ENCODE data around the gene INPP4A. TPM values are rescaled to one million over a fixed set of nuclear protein-coding genes. Genes with fewer than 3 reads are reported as not detected.

Gene INPP4A
- total RNA-seq, 2 experiments from 2014 or later, result 140 to 165 TPM

GRCh38 chr2:98538280-98539041 is 93.8 kb downstream of the INPP4A start:
- Mint-ChIP-seq H3K36me3 (ENCODE audit: low read depth) (peaks cover 73% of the 10 kb centered on the region), H3K27me3 (no peaks in the 10 kb centered on the region), H3K4me1 (peaks cover 3% of the 10 kb centered on the region), H3K4me3 (no peak overlapping the region), H3K9me3 (no peaks in the 10 kb centered on the region), H3K27ac (peak overlapping the region; percentile 32)
- CTCF ChIA-PET, result no interaction called here
- POLR2A ChIA-PET, result no interaction called here
- no peak for DNase-seq

DNA sequence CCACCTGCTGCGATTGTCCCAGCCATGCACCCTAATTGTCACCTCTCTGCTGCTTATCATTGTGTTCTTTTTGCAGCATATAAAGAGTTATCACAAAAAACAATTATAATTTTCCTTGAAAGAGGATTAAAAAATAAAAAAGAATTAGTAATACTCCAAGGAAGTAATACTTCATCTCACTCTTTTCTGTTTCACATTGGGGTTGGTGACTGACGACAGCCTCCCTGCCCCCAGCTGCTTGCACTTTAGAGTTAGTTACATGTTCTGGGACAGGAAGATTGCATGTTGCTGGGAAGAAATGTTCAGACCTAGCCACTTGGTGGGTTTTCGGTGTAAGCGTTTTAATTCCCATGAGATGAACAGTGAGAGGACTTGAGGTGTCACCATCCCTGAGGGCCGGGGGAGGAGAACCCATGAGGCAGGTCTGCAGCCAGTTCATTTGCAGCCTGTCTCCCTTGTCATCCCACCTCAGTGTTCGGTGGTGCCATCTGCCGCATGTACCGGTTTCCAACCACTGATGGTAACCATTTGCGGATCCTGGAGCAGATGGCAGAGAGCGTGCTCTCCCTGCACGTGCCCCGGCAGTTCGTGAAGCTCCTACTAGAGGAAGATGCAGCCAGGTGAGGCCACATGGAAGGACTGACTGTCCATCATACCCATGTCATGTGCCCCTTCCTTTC is 94.5 kb downstream of the INPP4A start:
- Mint-ChIP-seq H3K27ac (no peak overlapping the region), H3K36me3 (ENCODE audit: low read depth) (peaks cover 76% of the 10 kb centered on the region), H3K9me3 (no peaks in the 10 kb centered on the region), H3K27me3 (no peaks in the 10 kb centered on the region), H3K4me3 (no peak overlapping the region), H3K4me1 (peaks cover 3% of the 10 kb centered on the region)
- no peak for DNase-seq
- POLR2A ChIA-PET, result no interaction called here
- CTCF ChIA-PET, result no interaction called here

DNA sequence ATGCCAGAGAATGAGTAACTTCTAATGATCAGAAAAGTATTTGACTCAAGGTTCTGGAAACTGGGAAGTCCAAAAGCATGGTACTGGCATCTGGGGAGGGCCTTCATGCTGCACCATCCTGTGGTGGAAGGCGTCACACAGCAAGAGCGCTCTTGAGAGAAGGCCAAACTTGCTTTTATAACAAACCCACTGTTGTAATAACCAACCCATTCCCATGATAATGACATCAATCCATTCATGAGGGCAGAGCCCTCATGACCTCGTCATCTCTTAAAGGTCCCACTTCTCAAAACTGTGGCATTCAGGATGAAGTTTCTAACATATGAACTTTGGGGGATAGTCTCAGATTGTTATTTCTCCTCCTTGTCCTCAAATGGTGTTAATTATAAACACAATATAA is 95.9 kb downstream of the INPP4A start:
- peaks cover 7% of the 10 kb centered on the region for H3K4me1 Mint-ChIP-seq
- no peak overlapping the region for H3K4me3 Mint-ChIP-seq
- peaks cover 78% of the 10 kb centered on the region for H3K36me3 Mint-ChIP-seq (ENCODE audit: low read depth)
- ChIA-PET CTCF (interaction anchor here (0.7 kb wide), 1 partner anchor 1795 kb away, joined by 3 read pairs; no protein-coding TSS in a partner anchor), POLR2A (no interaction called here)
- H3K9me3 Mint-ChIP-seq, result no peaks in the 10 kb centered on the region
- H3K27me3 Mint-ChIP-seq, result no peaks in the 10 kb centered on the region
- H3K27ac Mint-ChIP-seq, result no peak overlapping the region
- no peak for DNase-seq

DNA sequence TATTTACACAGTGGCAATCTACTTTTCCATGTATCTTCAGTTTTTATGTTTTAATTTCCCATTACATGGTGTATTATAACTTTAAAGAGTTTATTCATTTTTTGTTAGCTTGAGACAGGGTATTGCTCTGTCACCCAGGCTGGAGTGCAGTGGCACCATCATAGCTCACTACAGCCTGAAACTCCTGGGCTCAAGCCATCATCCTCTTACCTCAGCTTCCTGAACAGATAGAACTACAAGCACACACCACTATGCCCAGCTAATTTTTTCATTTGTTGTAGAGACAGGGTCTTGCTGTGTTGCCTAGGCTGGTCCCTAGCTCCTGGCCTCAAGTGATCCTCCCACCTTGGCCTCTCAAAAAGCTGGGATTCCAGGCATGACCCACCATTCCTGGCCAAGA is 96.8 kb downstream of the INPP4A start:
- ChIA-PET CTCF (interaction anchor here (1.1 to 2.5 kb wide), 6 partner anchors 14 to 34 kb away, joined by 3 to 9 read pairs (median 3); no protein-coding TSS in a partner anchor), POLR2A (no interaction called here)
- peaks cover 79% of the 10 kb centered on the region for H3K36me3 Mint-ChIP-seq (ENCODE audit: low read depth)
- H3K4me1 Mint-ChIP-seq, result peaks cover 14% of the 10 kb centered on the region
- no peak overlapping the region for H3K4me3 Mint-ChIP-seq
- DNase-seq, result no peak
- no peaks in the 10 kb centered on the region for H3K27me3 Mint-ChIP-seq
- H3K9me3 Mint-ChIP-seq, result no peaks in the 10 kb centered on the region
- H3K27ac Mint-ChIP-seq, result no peak overlapping the region

DNA sequence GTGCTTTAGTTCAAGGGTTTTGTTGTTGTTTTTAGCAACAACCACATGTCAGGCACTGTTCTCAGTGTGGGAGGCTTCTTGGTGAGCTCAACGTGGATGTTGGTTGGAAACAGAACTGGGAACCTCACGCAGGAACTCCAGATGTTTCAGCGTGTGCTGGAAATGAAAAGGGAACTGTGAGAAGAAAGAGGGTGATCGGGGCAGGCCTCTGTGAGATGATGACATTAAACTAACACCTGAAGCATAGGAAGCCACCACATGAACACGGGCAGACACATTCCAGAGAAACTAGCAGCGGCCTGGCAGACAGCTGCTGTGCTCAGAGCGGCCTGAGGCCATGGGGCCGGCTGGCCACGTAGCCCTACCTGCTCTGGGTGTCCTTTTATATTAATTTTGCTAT is 97.2 kb downstream of the INPP4A start:
- ChIA-PET POLR2A (no interaction called here), CTCF (interaction anchor here (0.6 to 2.5 kb wide), 9 partner anchors 15 to 826 kb away, joined by 3 to 9 read pairs (median 3); no protein-coding TSS in a partner anchor)
- H3K27me3 Mint-ChIP-seq, result no peaks in the 10 kb centered on the region
- H3K9me3 Mint-ChIP-seq, result no peaks in the 10 kb centered on the region
- peaks cover 19% of the 10 kb centered on the region for H3K4me1 Mint-ChIP-seq
- H3K4me3 Mint-ChIP-seq, result no peak overlapping the region
- H3K27ac Mint-ChIP-seq, result peak overlapping the region; percentile 41
- peaks cover 79% of the 10 kb centered on the region for H3K36me3 Mint-ChIP-seq (ENCODE audit: low read depth)
- DNase-seq, result no peak

- Mint-ChIP-seq H3K9me3 (no peaks in the 10 kb centered on the region), H3K4me3 (no peak overlapping the region), H3K4me1 (peaks cover 31% of the 10 kb centered on the region), H3K27me3 (no peaks in the 10 kb centered on the region), H3K36me3 (ENCODE audit: low read depth) (peaks cover 80% of the 10 kb centered on the region), H3K27ac (no peak overlapping the region)
- no peak for DNase-seq
- ChIA-PET CTCF (interaction anchor here (1.4 to 2.5 kb wide), 2 partner anchors 16 to 159 kb away, joined by 3 to 9 read pairs; no protein-coding TSS in a partner anchor), POLR2A (no interaction called here)
Observed at GRCh38 chr2:98543214-98543613, 98.6 kb downstream of the INPP4A start.

GRCh38 chr2:98543842-98544241 is 99.2 kb downstream of the INPP4A start:
- Mint-ChIP-seq H3K27ac (no peak overlapping the region), H3K27me3 (no peaks in the 10 kb centered on the region), H3K4me3 (no peak overlapping the region), H3K9me3 (no peaks in the 10 kb centered on the region), H3K4me1 (peaks cover 36% of the 10 kb centered on the region), H3K36me3 (ENCODE audit: low read depth) (peaks cover 75% of the 10 kb centered on the region)
- ChIA-PET POLR2A (no interaction called here), CTCF (no interaction called here)
- DNase-seq, result no peak

- DNase-seq, result no peak
- Mint-ChIP-seq H3K36me3 (ENCODE audit: low read depth) (peaks cover 70% of the 10 kb centered on the region), H3K27ac (no peak overlapping the region), H3K4me1 (peaks cover 52% of the 10 kb centered on the region), H3K27me3 (no peaks in the 10 kb centered on the region), H3K9me3 (no peaks in the 10 kb centered on the region), H3K4me3 (no peak overlapping the region)
- CTCF ChIA-PET, result interaction anchor here (0.5 kb wide), 1 partner anchor 50 kb away, joined by 3 read pairs; no protein-coding TSS in a partner anchor
- POLR2A ChIA-PET, result no interaction called here
Observed at GRCh38 chr2:98545591-98545990, 100.9 kb downstream of the INPP4A start.

GRCh38 chr2:98546186-98546585 is 101.5 kb downstream of the INPP4A start:
- H3K36me3 Mint-ChIP-seq (ENCODE audit: low read depth), result peaks cover 72% of the 10 kb centered on the region
- no peak for DNase-seq
- no peak overlapping the region for H3K27ac Mint-ChIP-seq
- no peaks in the 10 kb centered on the region for H3K27me3 Mint-ChIP-seq
- ChIA-PET CTCF (interaction anchor here (0.5 kb wide), 1 partner anchor 50 kb away, joined by 3 read pairs; no protein-coding TSS in a partner anchor), POLR2A (no interaction called here)
- peaks cover 58% of the 10 kb centered on the region for H3K4me1 Mint-ChIP-seq
- H3K4me3 Mint-ChIP-seq, result no peak overlapping the region
- H3K9me3 Mint-ChIP-seq, result no peaks in the 10 kb centered on the region

DNA sequence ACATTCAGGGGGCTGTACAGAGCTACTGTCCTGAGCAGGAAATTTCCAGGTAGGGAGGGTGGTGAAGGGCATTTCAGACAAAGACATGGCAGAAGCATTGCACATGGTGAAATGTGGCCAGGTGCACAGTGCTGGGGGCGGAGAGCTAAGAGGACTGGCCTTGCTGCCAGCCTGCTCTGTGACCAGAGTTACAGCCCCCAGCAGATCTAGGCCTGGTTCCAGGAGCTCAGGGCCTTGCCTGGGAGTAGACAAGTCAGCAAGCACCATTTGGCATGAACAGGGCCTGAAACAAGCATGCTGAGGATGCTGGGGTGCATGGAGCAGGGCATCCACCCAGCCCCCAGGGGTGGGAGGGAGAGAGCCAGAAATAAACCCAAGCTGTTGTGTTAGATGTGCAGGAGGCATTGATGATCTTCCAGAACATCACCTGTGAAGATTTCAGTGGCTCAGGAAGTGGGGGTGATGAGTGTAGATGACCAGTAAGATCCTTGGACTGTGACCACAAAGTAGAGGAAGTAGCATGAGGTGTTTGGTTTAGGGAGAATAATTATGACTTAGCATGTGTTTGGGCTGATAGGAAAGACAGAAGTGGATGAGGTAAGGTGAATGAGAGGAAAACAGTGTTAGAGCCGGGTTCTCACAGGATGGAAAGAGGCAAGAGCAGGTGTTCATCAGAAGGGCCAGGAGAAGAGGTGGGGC is 102.6 kb downstream of the INPP4A start:
- Mint-ChIP-seq H3K27me3 (no peaks in the 10 kb centered on the region), H3K27ac (peak overlapping the region; percentile 57), H3K9me3 (no peaks in the 10 kb centered on the region), H3K4me1 (peaks cover 65% of the 10 kb centered on the region), H3K4me3 (no peak overlapping the region), H3K36me3 (ENCODE audit: low read depth) (peaks cover 76% of the 10 kb centered on the region)
- ChIA-PET POLR2A (no interaction called here), CTCF (interaction anchor here (0.6 to 0.7 kb wide), 2 partner anchors 20 to 826 kb away, joined by 3 read pairs; no protein-coding TSS in a partner anchor)
- no peak for DNase-seq

GRCh38 chr2:98548920-98549818 is 104.5 kb downstream of the INPP4A start:
- CTCF ChIA-PET, result no interaction called here
- peaks cover 75% of the 10 kb centered on the region for H3K4me1 Mint-ChIP-seq
- no peak for DNase-seq

GRCh38 chr2:98550165-98550564 is 105.5 kb downstream of the INPP4A start:
- CTCF ChIA-PET, result no interaction called here
- no peak for DNase-seq
- Mint-ChIP-seq H3K4me1 (peaks cover 80% of the 10 kb centered on the region), H3K9me3 (no peaks in the 10 kb centered on the region), H3K36me3 (ENCODE audit: low read depth) (peaks cover 80% of the 10 kb centered on the region), H3K4me3 (no peak overlapping the region), H3K27me3 (no peaks in the 10 kb centered on the region), H3K27ac (peak overlapping the region; percentile 21)
- POLR2A ChIA-PET, result no interaction called here

More at GRCh38 chr2:98548920-98549818, 104.5 kb downstream of the INPP4A start:
- Mint-ChIP-seq H3K9me3 (no peaks in the 10 kb centered on the region), H3K4me3 (no peak overlapping the region), H3K36me3 (ENCODE audit: low read depth) (peaks cover 80% of the 10 kb centered on the region), H3K27me3 (no peaks in the 10 kb centered on the region), H3K27ac (peak overlapping the region; percentile 37)
- POLR2A ChIA-PET, result interaction anchor here (0.7 kb wide), 1 partner anchor 23 kb away, joined by 3 read pairs; no protein-coding TSS in a partner anchor
